GM10266 (cell line): Measurements from ENCODE around the gene IKBKG.

Experiments
- DNase-seq: peaks from one replicate; pipeline ENCODE4 v3.0.0; 2012; ENCODE audit errors: extremely low spot score
- CTCF ChIP-seq: IDR thresholded peaks from 2 replicates; pipeline ENCODE4 v1.5.1; 2012; ENCODE audit warnings: mild to moderate bottlenecking, low read depth; ENCODE audit not compliant: control insufficient read depth, insufficient read depth; ENCODE audit errors: missing control alignments

The IKBKG gene

GRCh38 chrX:154508384-154508745 is 39.1 kb upstream of the IKBKG start:
- no peak for DNase-seq
- no peak for TF ChIP-seq CTCF

GRCh38 chrX:154509455-154509854 is 38.0 kb upstream of the IKBKG start:
- no peak for TF ChIP-seq CTCF
- DNase-seq = no peak

- TF ChIP-seq CTCF = no peak
- no peak for DNase-seq
Observed at GRCh38 chrX:154511761-154512160, 35.7 kb upstream of the IKBKG start.

GRCh38 chrX:154512879-154513553 is 34.4 kb upstream of the IKBKG start:
- DNase-seq = no peak
- TF ChIP-seq CTCF = no peak

- TF ChIP-seq CTCF = no peak
Observed at GRCh38 chrX:154513716-154514115, 33.7 kb upstream of the IKBKG start.

GRCh38 chrX:154515090-154515965 is 32.1 kb upstream of the IKBKG start:
- DNase-seq = peak; percentile 13
- TF ChIP-seq CTCF = no peak

More at GRCh38 chrX:154513716-154514115, 33.7 kb upstream of the IKBKG start:
- DNase-seq = no peak
